SK-N-SH (cell line): ENCODE measurements around the gene FUS. TPM values are rescaled to one million over a fixed set of nuclear protein-coding genes. Genes with fewer than 3 reads are reported as not detected.

Experiments used
- CTCF ChIA-PET: fragments of 300-600, 350-600 bp; formaldehyde crosslinking; extraction: SDS; loops from one replicate; lab custom pipeline; 2021; lab: Yijun Ruan, JAX
- POLR2A ChIA-PET: fragments of 350-600 bp; sonication (Branson Sonifier 250); formaldehyde crosslinking; extraction: SDS; loops from one replicate; lab custom pipeline; 2020; ENCODE audit warnings: antibody characterized with exemption, inconsistent platforms; lab: Yijun Ruan, JAX
- DNase-seq: peaks from one replicate; pipeline ENCODE4 v3.0.0; 2012
- H2AFZ ChIP-seq: fragments of 200-600 bp; sonication (generic); 2 replicates; pipeline ENCODE4 v1.8.1; 2016; ENCODE audit warnings: antibody characterized with exemption, mild to moderate bottlenecking, low read depth
- H3F3A ChIP-seq: fragments of 200-600 bp; sonication (generic); replicated peaks from 2 replicates; pipeline ENCODE3; 2016; ENCODE audit warnings: antibody characterized with exemption, mild to moderate bottlenecking; ENCODE audit not compliant: insufficient read depth
- H3K27ac ChIP-seq, 2 experiments: fragments of 200-500 bp in 1 of 2; fragments of 200-600 bp in 1 of 2; sonication (Bioruptor generic) in 1 of 2; sonication (generic), shearing (Covaris generic) in 1 of 2; 2 replicates each; pipeline versions ENCODE4 v1.5.1 to v1.6.1; 2014 to 2016; ENCODE audit warnings: low read depth in 2 of 2, inconsistent platforms in 1 of 2, low read length in 1 of 2, mild to moderate bottlenecking in 1 of 2, mixed read lengths in 1 of 2
- H3K27me3 ChIP-seq: fragments of 200-600 bp; sonication (generic), shearing (Covaris generic); 2 replicates; pipeline ENCODE4 v1.6.1; 2016; ENCODE audit warnings: mixed run types; ENCODE audit not compliant: insufficient read depth
- H3K36me3 ChIP-seq, 2 experiments: fragments of 200-500 bp in 1 of 2; fragments of 200-600 bp in 1 of 2; sonication (Bioruptor generic) in 1 of 2; sonication (generic) in 1 of 2; replicated peaks in 1 of 2; 2 replicates each; pipeline versions ENCODE3 to v1.5.1; 2014 to 2016; ENCODE audit warnings: low read length in 1 of 2, mild to moderate bottlenecking in 1 of 2; ENCODE audit not compliant: insufficient read depth in 2 of 2, control insufficient read depth in 1 of 2
- H3K4me1 ChIP-seq, 2 experiments: fragments of 200-500 bp in 1 of 2; fragments of 200-600 bp in 1 of 2; sonication (Bioruptor generic) in 1 of 2; sonication (generic), shearing (Covaris generic) in 1 of 2; 2 replicates each; pipeline versions ENCODE4 v1.5.1 to v1.6.1; 2014 to 2016; ENCODE audit warnings: low read depth in 1 of 2, low read length in 1 of 2, mixed run types in 1 of 2; ENCODE audit not compliant: insufficient read depth in 2 of 2, control insufficient read depth in 1 of 2
- H3K4me2 ChIP-seq: fragments of 200-600 bp; sonication (generic), shearing (Covaris generic); 2 replicates; pipeline ENCODE4 v1.6.1; 2017; ENCODE audit warnings: mixed run types
- H3K4me3 ChIP-seq, 2 experiments: fragments of 200-500 bp in 1 of 2; fragments of 200-600 bp in 1 of 2; sonication (Bioruptor generic) in 1 of 2; sonication (generic), shearing (Covaris generic) in 1 of 2; 2 replicates each; pipeline versions ENCODE4 v1.5.1 to v1.8.1; 2014 to 2016; ENCODE audit warnings: low read depth in 2 of 2, inconsistent platforms in 1 of 2, low read length in 1 of 2, mild to moderate bottlenecking in 1 of 2, mixed read lengths in 1 of 2, moderate library complexity in 1 of 2
- H3K79me2 ChIP-seq: fragments of 200-600 bp; sonication (generic); 2 replicates; pipeline ENCODE4 v1.8.1; 2017; ENCODE audit warnings: mild to moderate bottlenecking; ENCODE audit not compliant: insufficient read depth
- H3K9ac ChIP-seq: fragments of 200-600 bp; sonication (generic); 2 replicates; pipeline ENCODE4 v1.6.1; 2017; ENCODE audit warnings: mixed run types
- H3K9me2 ChIP-seq: fragments of 200-600 bp; sonication (generic); 2 replicates; pipeline ENCODE4 v1.6.1; 2017; ENCODE audit warnings: mixed run types
- H3K9me3 ChIP-seq: fragments of 200-600 bp; sonication (generic); 2 replicates; pipeline ENCODE4 v1.6.1; 2017; ENCODE audit warnings: mixed run types, mild to moderate bottlenecking, moderate library complexity
- H4K20me1 ChIP-seq: fragments of 200-600 bp; sonication (generic); 2 replicates; pipeline ENCODE4 v1.6.1; 2017; ENCODE audit warnings: mild to moderate bottlenecking, mixed run types; ENCODE audit not compliant: insufficient read depth
- EZH2phosphoT487 ChIP-seq: fragments of 200-600 bp; sonication (generic); IDR thresholded peaks from 2 replicates; pipeline ENCODE4 v1.6.1; 2017; ENCODE audit warnings: low read depth, mixed run types, mild to moderate bottlenecking, antibody characterized with exemption, moderate library complexity, borderline replicate concordance
- FOSL2 ChIP-seq: IDR thresholded peaks from 2 replicates; pipeline ENCODE4 v1.4.0; 2012; ENCODE audit warnings: low read depth, mild to moderate bottlenecking, moderate library complexity, borderline replicate concordance
- GABPA ChIP-seq: IDR thresholded peaks from 2 replicates; pipeline ENCODE4 v1.4.0; 2012; ENCODE audit warnings: low read depth, mild to moderate bottlenecking
- GATA2 ChIP-seq: sonication (generic); formaldehyde crosslinking; IDR thresholded peaks from 2 replicates; pipeline ENCODE4 v1.5.0; 2020; ENCODE audit warnings: mild to moderate bottlenecking, missing genetic modification reagents
- MAX ChIP-seq: IDR thresholded peaks from 2 replicates; pipeline ENCODE4 v1.4.0; 2012; ENCODE audit warnings: low read depth
- MEF2A ChIP-seq: IDR thresholded peaks from 2 replicates; pipeline ENCODE4 v1.4.0; 2012; ENCODE audit warnings: low read depth, borderline replicate concordance
- RCOR1 ChIP-seq: fragments of 150-350 bp; IDR thresholded peaks from 2 replicates; pipeline ENCODE4 v1.6.1; 2017; ENCODE audit warnings: antibody characterized with exemption, low read length
- REST ChIP-seq: IDR thresholded peaks from 2 replicates; pipeline ENCODE4 v1.6.1; 2012; ENCODE audit warnings: mild to moderate bottlenecking, low read depth, low read length, moderate library complexity
- SIN3A ChIP-seq: IDR thresholded peaks from 2 replicates; pipeline ENCODE4 v1.6.1; 2012; ENCODE audit warnings: low read depth, mild to moderate bottlenecking, low read length, moderate library complexity, borderline replicate concordance
- TCF12 ChIP-seq: IDR thresholded peaks from 2 replicates; pipeline ENCODE4 v1.4.0; 2012
- USF1 ChIP-seq: IDR thresholded peaks from 2 replicates; pipeline ENCODE4 v1.4.0; 2012; ENCODE audit warnings: low read depth, borderline replicate concordance
- YY1 ChIP-seq: IDR thresholded peaks from 2 replicates; pipeline ENCODE4 v1.4.0; 2012; ENCODE audit warnings: low read depth, mild to moderate bottlenecking
- ZBTB33 ChIP-seq: IDR thresholded peaks from 2 replicates; pipeline ENCODE4 v1.4.0; 2012; ENCODE audit warnings: low read depth, borderline replicate concordance
- WGBS: methylation state at CpG from one replicate; pipeline ENCODE4 v1.1.6; 2017; ENCODE audit warnings: low lambda C conversion rate; 5-methylcytosine and 5-hydroxymethylcytosine counted together
- polyA plus RNA-seq, 3 experiments: library from polyadenylated mRNA; depleted of rRNA; stranded (reverse); fragments of >200 nt; gene quantifications; 2 replicates each; pipeline ENCODE4 v1.2.3, GENCODE V29; 2012

Gene FUS
- polyA plus RNA-seq, 1 of the 3 experiments (the other 2 are of a cell fraction) = 429 TPM

- Histone ChIP-seq H3K79me2 (no peaks in the 10 kb centered on the region), H3K4me3 (no peak overlapping the region), H3K9me3 (no peaks in the 10 kb centered on the region), H3F3A (no peaks in the 10 kb centered on the region), H3K27me3 (peaks cover 39% of the 10 kb centered on the region), H3K36me3 (no peaks in the 10 kb centered on the region), H3K4me2 (no peak overlapping the region), H3K9ac (no peak overlapping the region), H3K4me1 (no peaks in the 10 kb centered on the region), H3K9me2 (no peaks in the 10 kb centered on the region), H2AFZ (no peak overlapping the region), H4K20me1 (no peaks in the 10 kb centered on the region), H3K27ac (no peak overlapping the region)
- POLR2A ChIA-PET = no interaction called here
- DNase-seq = no peak
- TF ChIP-seq SIN3A = no peak
- no peak for TF ChIP-seq MEF2A
- TF ChIP-seq ZBTB33 = no peak
- TF ChIP-seq TCF12 = no peak
- TF ChIP-seq YY1 = no peak
- no peak for TF ChIP-seq MAX
- no peak for TF ChIP-seq GABPA
- no peak for TF ChIP-seq EZH2phosphoT487
- TF ChIP-seq REST = no peak
- no peak for TF ChIP-seq FOSL2
- no peak for TF ChIP-seq USF1
- TF ChIP-seq GATA2 (CRISPR knock-in tag) = no peak
- no peak for TF ChIP-seq RCOR1
- CTCF ChIA-PET = no interaction called here
- 11% methylated on average over 3 of the region's 5 CpGs for WGBS
Measured at GRCh38 chr16:31223044-31223443, 43.1 kb downstream of the FUS start.
